WTC11 (cell line): ENCODE measurements around the gene ASTN2. TPM values are rescaled to one million over a fixed set of nuclear protein-coding genes. Genes with fewer than 3 reads are reported as not detected.

Source experiments
- ATAC-seq: fragments of 200-7000 bp; cut with Tn5 transposase; 2 replicates; pipeline ENCODE4 v1.10.0; 2021; ENCODE audit warnings: mild to moderate bottlenecking, moderate library complexity
- CTCF ChIA-PET: fragments of 300-600 bp; sonication (Branson Sonifier 250); formaldehyde crosslinking; loops from one replicate; lab custom pipeline; 2021; ENCODE audit warnings: antibody characterized with exemption; lab: Charles Lee
- POLR2A ChIA-PET: fragments of 350-600 bp; sonication (Branson Sonifier 250); formaldehyde crosslinking; loops from one replicate; lab custom pipeline; 2021; ENCODE audit warnings: antibody characterized with exemption; lab: Charles Lee
- DNase-seq: peaks from one replicate; pipeline ENCODE4 v3.0.0; 2021; ENCODE audit warnings: low spot score
- H3K27ac Mint-ChIP-seq: 2 replicates; pipeline ENCODE4 v1.8.0; 2021; ENCODE audit warnings: mixed read lengths
- H3K27me3 Mint-ChIP-seq: 2 replicates; pipeline ENCODE4 v1.8.0; 2021; ENCODE audit warnings: low read depth, mild to moderate bottlenecking, moderate library complexity, mixed read lengths
- H3K36me3 Mint-ChIP-seq: 2 replicates; pipeline ENCODE4 v1.8.0; 2021; ENCODE audit warnings: mixed read lengths
- H3K4me1 Mint-ChIP-seq: 2 replicates; pipeline ENCODE4 v1.8.0; 2022; ENCODE audit warnings: mixed read lengths
- H3K4me3 Mint-ChIP-seq: 2 replicates; pipeline ENCODE4 v1.8.0; 2021; ENCODE audit warnings: mild to moderate bottlenecking, moderate library complexity, mixed read lengths
- H3K9me3 Mint-ChIP-seq: 2 replicates; pipeline ENCODE4 v1.8.0; 2021; ENCODE audit warnings: mixed read lengths
- EMX1 ChIP-seq: fragments of 250-450 bp; sonication (Bioruptor Pico); IDR thresholded peaks from 2 replicates; pipeline ENCODE4 v1.8.0; 2021; ENCODE audit warnings: mild to moderate bottlenecking
- GTF2I ChIP-seq: fragments of 250-450 bp; sonication (Bioruptor Pico); conservative IDR thresholded peaks from 2 replicates; pipeline ENCODE4 v1.4.0; 2021; ENCODE audit warnings: mild to moderate bottlenecking
- HMGA2 ChIP-seq: fragments of 250-450 bp; sonication (Bioruptor Pico); IDR thresholded peaks from 2 replicates; pipeline ENCODE4 v1.4.0; 2021; ENCODE audit warnings: mild to moderate bottlenecking, moderate library complexity
- IRF2 ChIP-seq: sonication (generic); formaldehyde crosslinking; IDR thresholded peaks from 2 replicates; pipeline ENCODE4 v1.8.0; 2022; ENCODE audit warnings: low read depth, missing genetic modification reagents, borderline replicate concordance
- KAT7 ChIP-seq: sonication (generic); formaldehyde crosslinking; IDR thresholded peaks from 2 replicates; pipeline ENCODE4 v1.8.1; 2023; ENCODE audit warnings: missing genetic modification reagents, mild to moderate bottlenecking, borderline replicate concordance
- MYBL2 ChIP-seq: sonication (generic); formaldehyde crosslinking; IDR thresholded peaks from 2 replicates; pipeline ENCODE4 v1.8.1; 2023; ENCODE audit warnings: mild to moderate bottlenecking, moderate library complexity, missing genetic modification reagents
- OVOL2 ChIP-seq: fragments of 250-450 bp; sonication (Bioruptor Pico); IDR thresholded peaks from 2 replicates; pipeline ENCODE4 v1.9.0; 2021; ENCODE audit warnings: mild to moderate bottlenecking, borderline replicate concordance
- RELA ChIP-seq: sonication (generic); formaldehyde crosslinking; IDR thresholded peaks from 2 replicates; pipeline ENCODE4 v1.8.1; 2022; ENCODE audit warnings: missing genetic modification reagents, mild to moderate bottlenecking, borderline replicate concordance
- TEAD4 ChIP-seq: sonication (generic); formaldehyde crosslinking; IDR thresholded peaks from 2 replicates; pipeline ENCODE4 v1.8.0; 2022; ENCODE audit warnings: mild to moderate bottlenecking, missing genetic modification reagents
- total RNA-seq: library from RNA; stranded (reverse); gene quantifications from 3 replicates; pipeline ENCODE4 v1.2.3, GENCODE V29; 2021
- TF ChIP-seq, protein P1 (sequence below): sonication (generic); formaldehyde crosslinking; IDR thresholded peaks from 2 replicates; pipeline ENCODE4 v1.8.0; 2022; ENCODE audit warnings: mild to moderate bottlenecking, missing genetic modification reagents
- TF ChIP-seq, protein P2 (sequence below): fragments of 250-450 bp; sonication (Bioruptor Pico); IDR thresholded peaks from 2 replicates; pipeline ENCODE4 v2.1.2; 2022; ENCODE audit warnings: mild to moderate bottlenecking, moderate library complexity
- TF ChIP-seq, protein P3 (sequence below): sonication (generic); formaldehyde crosslinking; IDR thresholded peaks from 2 replicates; pipeline ENCODE4 v1.8.0; 2023; ENCODE audit warnings: missing genetic modification reagents, mild to moderate bottlenecking, borderline replicate concordance
- TF ChIP-seq, protein P4 (sequence below): sonication (generic); formaldehyde crosslinking; conservative IDR thresholded peaks from 2 replicates; pipeline ENCODE4 v1.8.1; 2022; ENCODE audit warnings: mild to moderate bottlenecking, missing genetic modification reagents
- TF ChIP-seq, protein P5 (sequence below): sonication (generic); formaldehyde crosslinking; IDR thresholded peaks from 2 replicates; pipeline ENCODE4 v1.8.0; 2022; ENCODE audit warnings: mild to moderate bottlenecking, missing genetic modification reagents
- TF ChIP-seq, protein P6 (sequence below): sonication (generic); formaldehyde crosslinking; IDR thresholded peaks from 2 replicates; pipeline ENCODE4 v1.8.1; 2023; ENCODE audit warnings: mild to moderate bottlenecking, missing genetic modification reagents, moderate library complexity
- TF ChIP-seq, protein P7 (sequence below): fragments of 250-450 bp; sonication (Bioruptor Pico); IDR thresholded peaks from 2 replicates; pipeline ENCODE4 v1.8.0; 2021; ENCODE audit warnings: mild to moderate bottlenecking
- TF ChIP-seq, protein P8 (sequence below): fragments of 200-600 bp; IDR thresholded peaks from 2 replicates; pipeline ENCODE4 v1.8.0; 2022; ENCODE audit warnings: antibody characterized with exemption

Gene ASTN2
- total RNA-seq, 1 experiment from 2014 or later = 16.2 TPM

DNA sequence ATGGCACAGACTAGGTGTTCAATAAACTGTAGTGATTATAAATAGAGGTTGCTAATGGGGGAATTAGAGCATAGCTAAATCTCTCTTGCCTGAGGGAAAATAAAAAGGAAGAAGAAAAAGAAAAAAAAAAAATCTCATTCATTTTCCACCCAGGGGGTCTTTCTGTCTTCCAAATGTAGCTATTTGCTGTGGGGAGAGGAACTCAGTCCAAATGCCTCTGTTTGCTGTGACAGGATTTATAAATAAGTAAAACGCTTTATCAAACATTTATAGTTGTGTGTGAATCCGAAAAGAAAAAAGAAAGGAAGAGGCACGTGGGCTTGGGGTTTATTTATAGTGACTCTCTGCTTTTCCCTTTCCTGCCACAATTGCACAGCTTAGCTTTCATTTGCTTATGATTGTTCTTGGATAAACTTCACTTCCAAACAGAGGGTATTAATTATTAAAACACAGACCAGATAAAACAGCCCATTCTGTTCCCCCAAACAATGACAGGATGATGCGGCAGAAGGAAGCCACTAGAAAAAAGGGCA is 245.7 kb downstream of the ASTN2 start:
- DNase-seq (no peak), ATAC-seq (no peak)
- CTCF ChIA-PET = interaction anchor here (0.6 to 1.6 kb wide), 5 partner anchors 10 to 433 kb away, joined by 3 to 7 read pairs (median 4); no protein-coding TSS in a partner anchor
- H3K36me3 Mint-ChIP-seq = no peaks in the 10 kb centered on the region
- no peaks in the 10 kb centered on the region for H3K9me3 Mint-ChIP-seq
- H3K4me1 Mint-ChIP-seq = peaks cover 19% of the 10 kb centered on the region
- POLR2A ChIA-PET = no interaction called here
- no peak overlapping the region for H3K4me3 Mint-ChIP-seq
- no peak overlapping the region for H3K27ac Mint-ChIP-seq
- H3K27me3 Mint-ChIP-seq = no peaks in the 10 kb centered on the region; the same call in 1 of the 2 replicates
- TF ChIP-seq, protein P1, sequence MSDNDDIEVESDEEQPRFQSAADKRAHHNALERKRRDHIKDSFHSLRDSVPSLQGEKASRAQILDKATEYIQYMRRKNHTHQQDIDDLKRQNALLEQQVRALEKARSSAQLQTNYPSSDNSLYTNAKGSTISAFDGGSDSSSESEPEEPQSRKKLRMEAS = no peak

DNA sequence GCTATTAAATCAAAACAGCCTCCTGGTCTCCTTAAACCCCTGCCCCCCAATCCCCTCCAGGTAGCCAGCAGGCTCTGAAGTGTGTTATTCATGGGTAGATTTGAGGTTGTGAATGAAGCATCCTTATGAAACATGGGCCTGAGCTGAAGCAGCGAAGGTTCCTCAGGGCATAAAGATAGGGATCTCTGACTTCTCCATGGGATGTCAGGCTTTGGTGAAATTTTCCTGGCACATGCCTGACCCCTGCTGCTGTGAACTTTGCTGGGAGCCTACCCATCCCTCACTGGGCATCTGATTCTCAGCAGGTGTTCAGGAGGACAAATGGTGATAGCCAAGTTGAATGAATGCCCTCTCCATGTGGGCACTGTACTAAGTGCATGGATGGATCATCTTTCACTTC is 250.3 kb downstream of the ASTN2 start:
- Mint-ChIP-seq H3K27ac (no peak overlapping the region), H3K36me3 (no peaks in the 10 kb centered on the region), H3K4me1 (peaks cover 15% of the 10 kb centered on the region), H3K27me3 (no peaks in the 10 kb centered on the region), H3K9me3 (no peaks in the 10 kb centered on the region), H3K4me3 (no peak overlapping the region)
- no peak for ATAC-seq
- CTCF ChIA-PET = interaction anchor here (1.0 kb wide), 1 partner anchor 247 kb away, joined by 4 read pairs; no protein-coding TSS in a partner anchor
- POLR2A ChIA-PET = no interaction called here
- DNase-seq = no peak
- TF ChIP-seq RELA (CRISPR knock-in tag) = no peak
- no peak for TF ChIP-seq EMX1 (CRISPR knock-in tag)
- TF ChIP-seq, protein P2, sequence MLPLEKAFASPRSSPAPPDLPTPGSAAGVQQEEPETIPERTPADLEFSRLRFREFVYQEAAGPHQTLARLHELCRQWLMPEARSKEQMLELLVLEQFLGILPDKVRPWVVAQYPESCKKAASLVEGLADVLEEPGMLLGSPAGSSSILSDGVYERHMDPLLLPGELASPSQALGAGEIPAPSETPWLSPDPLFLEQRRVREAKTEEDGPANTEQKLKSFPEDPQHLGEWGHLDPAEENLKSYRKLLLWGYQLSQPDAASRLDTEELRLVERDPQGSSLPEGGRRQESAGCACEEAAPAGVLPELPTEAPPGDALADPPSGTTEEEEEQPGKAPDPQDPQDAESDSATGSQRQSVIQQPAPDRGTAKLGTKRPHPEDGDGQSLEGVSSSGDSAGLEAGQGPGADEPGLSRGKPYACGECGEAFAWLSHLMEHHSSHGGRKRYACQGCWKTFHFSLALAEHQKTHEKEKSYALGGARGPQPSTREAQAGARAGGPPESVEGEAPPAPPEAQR (CRISPR knock-in tag) = no peak
- TF ChIP-seq, protein P3, sequence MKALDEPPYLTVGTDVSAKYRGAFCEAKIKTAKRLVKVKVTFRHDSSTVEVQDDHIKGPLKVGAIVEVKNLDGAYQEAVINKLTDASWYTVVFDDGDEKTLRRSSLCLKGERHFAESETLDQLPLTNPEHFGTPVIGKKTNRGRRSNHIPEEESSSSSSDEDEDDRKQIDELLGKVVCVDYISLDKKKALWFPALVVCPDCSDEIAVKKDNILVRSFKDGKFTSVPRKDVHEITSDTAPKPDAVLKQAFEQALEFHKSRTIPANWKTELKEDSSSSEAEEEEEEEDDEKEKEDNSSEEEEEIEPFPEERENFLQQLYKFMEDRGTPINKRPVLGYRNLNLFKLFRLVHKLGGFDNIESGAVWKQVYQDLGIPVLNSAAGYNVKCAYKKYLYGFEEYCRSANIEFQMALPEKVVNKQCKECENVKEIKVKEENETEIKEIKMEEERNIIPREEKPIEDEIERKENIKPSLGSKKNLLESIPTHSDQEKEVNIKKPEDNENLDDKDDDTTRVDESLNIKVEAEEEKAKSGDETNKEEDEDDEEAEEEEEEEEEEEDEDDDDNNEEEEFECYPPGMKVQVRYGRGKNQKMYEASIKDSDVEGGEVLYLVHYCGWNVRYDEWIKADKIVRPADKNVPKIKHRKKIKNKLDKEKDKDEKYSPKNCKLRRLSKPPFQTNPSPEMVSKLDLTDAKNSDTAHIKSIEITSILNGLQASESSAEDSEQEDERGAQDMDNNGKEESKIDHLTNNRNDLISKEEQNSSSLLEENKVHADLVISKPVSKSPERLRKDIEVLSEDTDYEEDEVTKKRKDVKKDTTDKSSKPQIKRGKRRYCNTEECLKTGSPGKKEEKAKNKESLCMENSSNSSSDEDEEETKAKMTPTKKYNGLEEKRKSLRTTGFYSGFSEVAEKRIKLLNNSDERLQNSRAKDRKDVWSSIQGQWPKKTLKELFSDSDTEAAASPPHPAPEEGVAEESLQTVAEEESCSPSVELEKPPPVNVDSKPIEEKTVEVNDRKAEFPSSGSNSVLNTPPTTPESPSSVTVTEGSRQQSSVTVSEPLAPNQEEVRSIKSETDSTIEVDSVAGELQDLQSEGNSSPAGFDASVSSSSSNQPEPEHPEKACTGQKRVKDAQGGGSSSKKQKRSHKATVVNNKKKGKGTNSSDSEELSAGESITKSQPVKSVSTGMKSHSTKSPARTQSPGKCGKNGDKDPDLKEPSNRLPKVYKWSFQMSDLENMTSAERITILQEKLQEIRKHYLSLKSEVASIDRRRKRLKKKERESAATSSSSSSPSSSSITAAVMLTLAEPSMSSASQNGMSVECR (CRISPR knock-in tag) = no peak
- no peak for TF ChIP-seq MYBL2 (CRISPR knock-in tag)
- TF ChIP-seq, protein P4, sequence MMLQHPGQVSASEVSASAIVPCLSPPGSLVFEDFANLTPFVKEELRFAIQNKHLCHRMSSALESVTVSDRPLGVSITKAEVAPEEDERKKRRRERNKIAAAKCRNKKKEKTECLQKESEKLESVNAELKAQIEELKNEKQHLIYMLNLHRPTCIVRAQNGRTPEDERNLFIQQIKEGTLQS = no peak
- no peak for TF ChIP-seq GTF2I (CRISPR knock-in tag)

DNA sequence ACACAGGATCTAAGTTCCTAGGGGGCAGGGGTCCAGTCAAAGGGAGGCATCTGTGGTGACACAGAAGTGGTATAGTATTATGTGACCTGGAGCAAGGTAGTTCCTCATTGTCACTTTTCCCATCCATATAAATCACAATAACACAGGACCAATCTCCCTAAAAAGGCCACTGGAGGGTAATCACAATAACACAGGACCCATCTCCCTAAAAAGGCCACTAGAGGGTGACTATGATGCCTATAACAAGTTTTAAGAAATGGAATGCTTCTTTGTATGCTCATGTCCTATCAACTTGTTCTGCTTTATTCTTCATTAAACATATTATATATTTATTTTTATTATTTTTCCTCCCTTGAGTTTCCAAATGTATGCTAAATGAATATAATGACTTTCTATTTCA is 254.6 kb downstream of the ASTN2 start:
- CTCF ChIA-PET = interaction anchor here (0.7 to 1.9 kb wide), 7 partner anchors 8 to 288 kb away, joined by 3 to 9 read pairs (median 3); partner anchors contain the start of gene ASTN2
- Mint-ChIP-seq H3K4me3 (no peak overlapping the region), H3K36me3 (no peaks in the 10 kb centered on the region), H3K9me3 (no peaks in the 10 kb centered on the region), H3K4me1 (no peaks in the 10 kb centered on the region), H3K27ac (no peak overlapping the region), H3K27me3 (no peaks in the 10 kb centered on the region)
- ATAC-seq = peak; percentile 73
- no peak for DNase-seq
- POLR2A ChIA-PET = no interaction called here
- TF ChIP-seq RELA (CRISPR knock-in tag) (no peak), OVOL2 (no peak), HMGA2 (CRISPR knock-in tag) (no peak), IRF2 (CRISPR knock-in tag) (no peak), TEAD4 (no peak), KAT7 (CRISPR knock-in tag) (no peak)
- TF ChIP-seq, protein P4 = no peak
- TF ChIP-seq, protein P5, sequence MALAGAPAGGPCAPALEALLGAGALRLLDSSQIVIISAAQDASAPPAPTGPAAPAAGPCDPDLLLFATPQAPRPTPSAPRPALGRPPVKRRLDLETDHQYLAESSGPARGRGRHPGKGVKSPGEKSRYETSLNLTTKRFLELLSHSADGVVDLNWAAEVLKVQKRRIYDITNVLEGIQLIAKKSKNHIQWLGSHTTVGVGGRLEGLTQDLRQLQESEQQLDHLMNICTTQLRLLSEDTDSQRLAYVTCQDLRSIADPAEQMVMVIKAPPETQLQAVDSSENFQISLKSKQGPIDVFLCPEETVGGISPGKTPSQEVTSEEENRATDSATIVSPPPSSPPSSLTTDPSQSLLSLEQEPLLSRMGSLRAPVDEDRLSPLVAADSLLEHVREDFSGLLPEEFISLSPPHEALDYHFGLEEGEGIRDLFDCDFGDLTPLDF (CRISPR knock-in tag) = no peak
- TF ChIP-seq, protein P6, sequence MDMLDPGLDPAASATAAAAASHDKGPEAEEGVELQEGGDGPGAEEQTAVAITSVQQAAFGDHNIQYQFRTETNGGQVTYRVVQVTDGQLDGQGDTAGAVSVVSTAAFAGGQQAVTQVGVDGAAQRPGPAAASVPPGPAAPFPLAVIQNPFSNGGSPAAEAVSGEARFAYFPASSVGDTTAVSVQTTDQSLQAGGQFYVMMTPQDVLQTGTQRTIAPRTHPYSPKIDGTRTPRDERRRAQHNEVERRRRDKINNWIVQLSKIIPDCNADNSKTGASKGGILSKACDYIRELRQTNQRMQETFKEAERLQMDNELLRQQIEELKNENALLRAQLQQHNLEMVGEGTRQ = no peak
- TF ChIP-seq, protein P7, sequence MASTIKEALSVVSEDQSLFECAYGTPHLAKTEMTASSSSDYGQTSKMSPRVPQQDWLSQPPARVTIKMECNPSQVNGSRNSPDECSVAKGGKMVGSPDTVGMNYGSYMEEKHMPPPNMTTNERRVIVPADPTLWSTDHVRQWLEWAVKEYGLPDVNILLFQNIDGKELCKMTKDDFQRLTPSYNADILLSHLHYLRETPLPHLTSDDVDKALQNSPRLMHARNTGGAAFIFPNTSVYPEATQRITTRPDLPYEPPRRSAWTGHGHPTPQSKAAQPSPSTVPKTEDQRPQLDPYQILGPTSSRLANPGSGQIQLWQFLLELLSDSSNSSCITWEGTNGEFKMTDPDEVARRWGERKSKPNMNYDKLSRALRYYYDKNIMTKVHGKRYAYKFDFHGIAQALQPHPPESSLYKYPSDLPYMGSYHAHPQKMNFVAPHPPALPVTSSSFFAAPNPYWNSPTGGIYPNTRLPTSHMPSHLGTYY (CRISPR knock-in tag) = no peak
- TF ChIP-seq, protein P8, sequence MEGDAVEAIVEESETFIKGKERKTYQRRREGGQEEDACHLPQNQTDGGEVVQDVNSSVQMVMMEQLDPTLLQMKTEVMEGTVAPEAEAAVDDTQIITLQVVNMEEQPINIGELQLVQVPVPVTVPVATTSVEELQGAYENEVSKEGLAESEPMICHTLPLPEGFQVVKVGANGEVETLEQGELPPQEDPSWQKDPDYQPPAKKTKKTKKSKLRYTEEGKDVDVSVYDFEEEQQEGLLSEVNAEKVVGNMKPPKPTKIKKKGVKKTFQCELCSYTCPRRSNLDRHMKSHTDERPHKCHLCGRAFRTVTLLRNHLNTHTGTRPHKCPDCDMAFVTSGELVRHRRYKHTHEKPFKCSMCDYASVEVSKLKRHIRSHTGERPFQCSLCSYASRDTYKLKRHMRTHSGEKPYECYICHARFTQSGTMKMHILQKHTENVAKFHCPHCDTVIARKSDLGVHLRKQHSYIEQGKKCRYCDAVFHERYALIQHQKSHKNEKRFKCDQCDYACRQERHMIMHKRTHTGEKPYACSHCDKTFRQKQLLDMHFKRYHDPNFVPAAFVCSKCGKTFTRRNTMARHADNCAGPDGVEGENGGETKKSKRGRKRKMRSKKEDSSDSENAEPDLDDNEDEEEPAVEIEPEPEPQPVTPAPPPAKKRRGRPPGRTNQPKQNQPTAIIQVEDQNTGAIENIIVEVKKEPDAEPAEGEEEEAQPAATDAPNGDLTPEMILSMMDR = no peak
- TF ChIP-seq, all 79 proteins: peak for 0
